Lower leg skin (tissue), 4 donors: ENCODE data around the gene PCGF1. TPM values are rescaled to one million over a fixed set of nuclear protein-coding genes. Genes with fewer than 3 reads are reported as not detected.

ENCODE experiments used
- DNase-seq, 2 donors: peaks; one replicate each; pipeline ENCODE4 v3.0.0-alpha.2; 2019; ENCODE audit warnings: low spot score in 2 of 2
- H3K4me3 ChIP-seq: fragments of 200-600 bp; sonication (generic); 2 replicates; pipeline ENCODE4 v1.5.1; 2017; ENCODE audit warnings: mild to moderate bottlenecking, low read depth; ENCODE audit not compliant: poor library complexity, severe bottlenecking
- POLR2A ChIP-seq, 2 donors: fragments of 450-650 bp; IDR thresholded peaks; one replicate each; pipeline ENCODE4 v1.6.1; 2016 to 2017; ENCODE audit warnings: antibody characterized with exemption in 2 of 2, mild to moderate bottlenecking in 1 of 2, moderate library complexity in 1 of 2
- WGBS, 2 donors: methylation state at CpG; one replicate each; pipeline ENCODE4 v1.1.5; 2018; 5-methylcytosine and 5-hydroxymethylcytosine counted together
- intact Hi-C: fragments of 100-400 bp; cut with DNase I; formaldehyde crosslinking; loops from one replicate; pipeline ENCODE4 v1.15.0; 2023; ENCODE audit warnings: low total_unique reads
- total RNA-seq, 4 donors: library from RNA; depleted of rRNA; stranded (reverse); fragments of >200 nt; gene quantifications; one replicate each; pipeline ENCODE4 v1.1.0, GENCODE V29; 2016
- TF ChIP-seq, protein P1 (sequence below), 3 donors: fragments of 450-650 bp; IDR thresholded peaks; one replicate each; pipeline ENCODE4 v1.5.1; 2016; ENCODE audit warnings: antibody characterized with exemption in 3 of 3, mild to moderate bottlenecking in 3 of 3, moderate library complexity in 2 of 3

PCGF1 gene
- total RNA-seq, 4 donors from 2014 or later = 13.3 to 38.4 (median 24.1) TPM

DNA sequence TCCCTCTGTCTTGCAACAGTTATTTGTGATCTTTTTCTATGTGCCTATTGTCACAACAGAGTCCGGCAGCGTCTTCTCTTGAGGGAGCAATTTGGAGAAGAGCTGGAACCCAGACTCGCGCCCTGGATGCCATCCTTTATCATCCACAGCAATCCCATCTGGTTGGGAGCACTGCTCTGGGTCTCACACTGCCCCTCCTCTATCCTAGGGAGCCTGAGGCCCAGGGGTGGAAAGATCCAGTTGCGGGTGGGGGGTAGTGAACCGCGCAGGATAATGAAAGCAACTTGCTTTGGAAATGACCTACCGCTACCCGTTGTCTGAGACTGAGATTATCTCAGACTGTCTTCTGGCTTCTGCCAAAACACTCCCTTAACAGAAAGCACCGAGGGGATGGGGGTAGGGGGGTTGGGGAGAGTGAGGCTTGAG lies 48.5 kb downstream of the PCGF1 start:
- no peak for TF ChIP-seq POLR2A (IDR thresholded peaks at IDR 0.05)
- TF ChIP-seq, protein P1, sequence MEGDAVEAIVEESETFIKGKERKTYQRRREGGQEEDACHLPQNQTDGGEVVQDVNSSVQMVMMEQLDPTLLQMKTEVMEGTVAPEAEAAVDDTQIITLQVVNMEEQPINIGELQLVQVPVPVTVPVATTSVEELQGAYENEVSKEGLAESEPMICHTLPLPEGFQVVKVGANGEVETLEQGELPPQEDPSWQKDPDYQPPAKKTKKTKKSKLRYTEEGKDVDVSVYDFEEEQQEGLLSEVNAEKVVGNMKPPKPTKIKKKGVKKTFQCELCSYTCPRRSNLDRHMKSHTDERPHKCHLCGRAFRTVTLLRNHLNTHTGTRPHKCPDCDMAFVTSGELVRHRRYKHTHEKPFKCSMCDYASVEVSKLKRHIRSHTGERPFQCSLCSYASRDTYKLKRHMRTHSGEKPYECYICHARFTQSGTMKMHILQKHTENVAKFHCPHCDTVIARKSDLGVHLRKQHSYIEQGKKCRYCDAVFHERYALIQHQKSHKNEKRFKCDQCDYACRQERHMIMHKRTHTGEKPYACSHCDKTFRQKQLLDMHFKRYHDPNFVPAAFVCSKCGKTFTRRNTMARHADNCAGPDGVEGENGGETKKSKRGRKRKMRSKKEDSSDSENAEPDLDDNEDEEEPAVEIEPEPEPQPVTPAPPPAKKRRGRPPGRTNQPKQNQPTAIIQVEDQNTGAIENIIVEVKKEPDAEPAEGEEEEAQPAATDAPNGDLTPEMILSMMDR (IDR thresholded peaks at IDR 0.05) = no peak
- intact Hi-C loops = no loop called here
- DNase-seq = no peak
- WGBS, 2 donors = 2% methylated on average over 8 to 10 of the region's 10 CpGs
- H3K4me3 ChIP-seq = peak overlapping the region; percentile 30

DNA sequence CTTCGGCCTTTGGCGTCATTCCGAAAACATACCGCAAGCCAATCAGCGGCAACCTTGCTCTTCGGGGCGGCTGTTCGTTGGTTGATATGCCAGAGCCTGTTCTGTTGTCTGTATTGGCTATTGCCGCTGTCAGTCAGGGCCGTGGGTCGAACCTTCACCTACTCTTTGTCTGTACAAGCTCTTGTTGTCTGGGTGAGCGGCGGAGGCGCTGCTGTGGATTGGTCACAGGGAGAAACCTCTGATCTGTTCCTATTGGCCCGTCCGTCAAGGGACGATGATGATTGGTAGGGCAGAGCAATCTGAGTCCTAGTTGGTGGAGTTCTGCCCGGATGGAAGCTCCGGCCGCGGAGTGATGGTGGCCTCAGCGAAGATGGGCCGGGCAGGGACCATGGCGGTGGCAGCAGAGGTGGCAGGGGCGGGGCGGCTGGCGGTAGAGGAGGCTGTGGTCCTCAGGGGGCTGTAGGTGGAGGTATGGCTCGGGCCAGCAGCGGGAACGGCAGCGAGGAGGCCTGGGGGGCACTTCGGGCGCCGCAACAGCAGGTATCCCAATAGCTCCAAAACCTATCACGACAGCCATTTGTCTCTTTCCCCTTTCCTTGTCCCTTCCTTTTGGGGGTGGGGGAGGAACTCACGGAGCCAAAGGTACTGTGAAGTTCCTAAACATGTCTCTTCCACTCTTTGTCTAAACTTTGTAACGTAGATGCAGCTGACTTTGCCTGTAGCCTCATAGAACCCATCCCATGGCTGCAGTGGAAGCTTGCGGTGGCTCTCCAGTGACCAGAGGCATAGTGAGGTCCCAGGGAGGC lies 49.2 kb downstream of the PCGF1 start, which contains the start of gene WBP1:
Gene WBP1 (plus strand): TSS at position 307 of the 806 bp plus-strand sequence. CDS start 165 bp downstream, at position 472.
- intact Hi-C loops = no loop called here
- peak; percentile 100 for DNase-seq
- H3K4me3 ChIP-seq = peak within 1 kb of the TSS; percentile 54
- no peak for TF ChIP-seq POLR2A (IDR thresholded peaks at IDR 0.05)
- TF ChIP-seq, protein P1 (IDR thresholded peaks at IDR 0.05) = no peak
- 1% methylated on average over 28 to 33 of the region's 38 CpGs for WGBS, 2 donors

DNA sequence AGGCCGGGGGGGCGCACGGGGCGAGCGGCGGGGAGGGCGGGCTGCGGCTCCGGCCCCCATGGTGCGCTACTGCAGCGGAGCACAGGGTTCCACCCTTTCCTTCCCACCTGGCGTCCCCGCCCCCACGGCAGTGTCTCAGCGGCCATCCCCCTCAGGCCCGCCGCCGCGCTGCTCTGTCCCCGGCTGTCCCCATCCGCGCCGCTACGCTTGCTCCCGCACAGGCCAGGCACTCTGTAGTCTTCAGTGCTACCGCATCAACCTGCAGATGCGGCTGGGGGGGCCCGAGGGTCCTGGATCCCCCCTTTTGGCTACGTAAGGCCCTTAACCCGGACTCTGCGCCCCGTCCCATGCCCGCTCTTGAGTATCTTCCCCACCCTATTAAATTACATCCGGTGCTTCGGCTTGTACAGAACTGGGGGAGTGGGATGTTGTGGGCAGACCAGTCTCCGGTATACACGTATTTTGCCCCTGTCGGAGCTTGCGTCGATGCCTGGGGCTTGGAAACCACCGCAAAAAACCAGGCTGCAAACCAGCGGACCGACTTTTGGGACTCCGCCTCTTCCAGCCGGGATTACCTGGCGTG lies 49.9 kb downstream of the PCGF1 start:
- peak; percentile 57 to 95 for DNase-seq
- TF ChIP-seq, protein P1 (IDR thresholded peaks at IDR 0.05) = no peak
- no peak for TF ChIP-seq POLR2A (IDR thresholded peaks at IDR 0.05)
- H3K4me3 ChIP-seq = peak overlapping the region; percentile 54
- 0 to 1% methylated on average over 22 to 33 of the region's 46 CpGs for WGBS, 2 donors
- intact Hi-C loops = no loop called here

DNA sequence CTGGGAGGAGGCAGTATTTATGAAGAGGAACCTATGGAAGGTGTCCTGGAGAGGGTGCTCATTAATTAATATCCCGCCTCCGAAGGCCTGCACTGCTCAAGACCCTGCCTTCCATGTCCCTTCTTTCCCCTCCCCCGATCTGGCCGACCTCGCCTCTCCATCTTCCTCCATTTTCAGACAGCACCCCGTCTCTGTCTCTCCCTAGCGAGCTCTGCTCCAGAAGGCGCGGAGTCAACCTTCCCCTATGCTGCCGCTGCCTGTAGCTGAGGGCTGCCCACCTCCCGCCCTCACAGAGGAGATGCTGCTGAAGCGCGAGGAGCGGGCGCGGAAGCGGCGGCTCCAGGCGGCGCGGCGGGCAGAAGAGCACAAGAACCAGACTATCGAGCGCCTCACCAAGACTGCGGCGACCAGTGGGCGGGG lies 50.4 kb downstream of the PCGF1 start:
- TF ChIP-seq, protein P1 (IDR thresholded peaks at IDR 0.05) = no peak
- no peak for TF ChIP-seq POLR2A (IDR thresholded peaks at IDR 0.05)
- intact Hi-C loops = no loop called here

More for the DNA sequence above, 50.4 kb downstream of the PCGF1 start:
- H3K4me3 ChIP-seq = peak overlapping the region; percentile 54
- 0 to 2% methylated on average over 13 to 22 of the region's 27 CpGs for WGBS, 2 donors
- DNase-seq = no peak

Other genes starting within 250 kb of the PCGF1 start
- 1 to 10 TPM; 3.0 to 5.6 (median 3.7) TPM for gene SLC4A5, start 164.3 kb downstream of the PCGF1 start, total RNA-seq
- 100 to 1,000 TPM in 1 of 4 donors, 10 to 100 TPM in 3; 76.5 to 106 (median 95.8) TPM for gene DCTN1, start 127.4 kb downstream of the PCGF1 start, total RNA-seq
- gene C2orf81, start 86.1 kb downstream of the PCGF1 start, total RNA-seq = 1 to 10 TPM in 3 of 4 donors, under 1 TPM in 1; 0.34 to 2.4 (median 1.2) TPM
- gene WDR54, start 86.0 kb downstream of the PCGF1 start, total RNA-seq = 10 to 100 TPM in 1 of 4 donors, 1 to 10 TPM in 3; 5.5 to 13.3 (median 8.0) TPM
- gene RTKN, start 65.8 kb downstream of the PCGF1 start, total RNA-seq = 10 to 100 TPM; 44.9 to 71.8 (median 48.3) TPM
- gene INO80B, start 52.6 kb downstream of the PCGF1 start, total RNA-seq = 10 to 100 TPM; 19.3 to 39.6 (median 31.8) TPM
- gene WBP1, start 49.3 kb downstream of the PCGF1 start, total RNA-seq = 10 to 100 TPM; 35.9 to 44.9 (median 38.1) TPM
- gene MOGS, start 42.3 kb downstream of the PCGF1 start, total RNA-seq = 10 to 100 TPM; 49.5 to 57.4 (median 52.5) TPM
- 10 to 100 TPM; 24.9 to 70.0 (median 29.5) TPM for gene MRPL53, start 35.0 kb downstream of the PCGF1 start, total RNA-seq
- gene CCDC142, start 24.7 kb downstream of the PCGF1 start, total RNA-seq = 10 to 100 TPM; 11.7 to 16.1 (median 13.4) TPM
- 10 to 100 TPM; 18.4 to 26.1 (median 21.9) TPM for gene TTC31, start 24.6 kb downstream of the PCGF1 start, total RNA-seq
- gene LBX2, start 8.1 kb downstream of the PCGF1 start, total RNA-seq = 1 to 10 TPM in 1 of 4 donors, under 1 TPM in 1, not detected in 2; 0.55 to 1.2 TPM
- gene TLX2, start 6.8 kb upstream of the PCGF1 start, total RNA-seq = not detected
- gene DQX1, start 18.5 kb upstream of the PCGF1 start, total RNA-seq = 1 to 10 TPM; 1.9 to 8.0 (median 6.2) TPM
- gene AUP1, start 22.0 kb upstream of the PCGF1 start, total RNA-seq = 100 to 1,000 TPM in 3 of 4 donors, 10 to 100 TPM in 1; 94.0 to 116 (median 112) TPM
- gene HTRA2, start 22.2 kb upstream of the PCGF1 start, total RNA-seq = 10 to 100 TPM; 22.6 to 28.6 (median 25.2) TPM
- gene LOXL3, start 46.2 kb upstream of the PCGF1 start, total RNA-seq = 1 to 10 TPM in 3 of 4 donors, under 1 TPM in 1; 0.17 to 2.5 (median 1.4) TPM
- gene DOK1, start 47.0 kb upstream of the PCGF1 start, total RNA-seq = 1 to 10 TPM; 3.8 to 7.2 (median 4.7) TPM
- gene M1AP, start 140.6 kb upstream of the PCGF1 start, total RNA-seq = 1 to 10 TPM in 1 of 4 donors, under 1 TPM in 2, not detected in 1; 0.38 to 2.7 (median 0.52) TPM
- 1 to 10 TPM; 1.6 to 4.5 (median 3.4) TPM for gene SEMA4F, start 146.6 kb upstream of the PCGF1 start, total RNA-seq